NCI-H1417 treated with DMSO at 0.1 percent for 48 hours (cell line): Measurements from ENCODE around the gene ENPP1.

Experiments
- DNase-seq: peaks from one replicate; lab custom pipeline; 2025; lab: John Stamatoyannopoulos, UW

The ENPP1 gene

GRCh38 chr6:131807644-131808459 is at the start of gene ENPP1:
TSS of gene ENPP1 (plus strand) at chr6:131808020. CDS start at chr6:131808036, 16 bp downstream.
- DNase-seq, result peak; percentile 29

GRCh38 chr6:131758920-131759319 is 48.9 kb upstream of the ENPP1 start:
- no peak for DNase-seq

- DNase-seq, result no peak
Measured at GRCh38 chr6:131761060-131761761, 46.6 kb upstream of the ENPP1 start.

- no peak for DNase-seq
Measured at GRCh38 chr6:131761762-131762067, 46.1 kb upstream of the ENPP1 start.

- DNase-seq, result no peak
Measured at GRCh38 chr6:131762984-131763383, 44.8 kb upstream of the ENPP1 start.

GRCh38 chr6:131763749-131764148 is 44.1 kb upstream of the ENPP1 start:
- DNase-seq, result no peak

- no peak for DNase-seq
Measured at GRCh38 chr6:131764350-131764749, 43.5 kb upstream of the ENPP1 start.

GRCh38 chr6:131765081-131765803 is 42.6 kb upstream of the ENPP1 start:
- DNase-seq, result no peak

- DNase-seq, result no peak
Measured at GRCh38 chr6:131765804-131766135, 42.0 kb upstream of the ENPP1 start.

- DNase-seq, result no peak
Measured at GRCh38 chr6:131766631-131767030, 41.2 kb upstream of the ENPP1 start.

GRCh38 chr6:131768964-131769363 is 38.9 kb upstream of the ENPP1 start:
- DNase-seq, result no peak

GRCh38 chr6:131769385-131770141 is 38.3 kb upstream of the ENPP1 start:
- no peak for DNase-seq

GRCh38 chr6:131770776-131771175 is 37.0 kb upstream of the ENPP1 start:
- DNase-seq, result no peak

GRCh38 chr6:131773284-131773950 is 34.4 kb upstream of the ENPP1 start:
- no peak for DNase-seq

- no peak for DNase-seq
Measured at GRCh38 chr6:131775886-131776285, 31.9 kb upstream of the ENPP1 start.

- no peak for DNase-seq
Measured at GRCh38 chr6:131776985-131777384, 30.8 kb upstream of the ENPP1 start.

GRCh38 chr6:131778169-131778568 is 29.7 kb upstream of the ENPP1 start:
- no peak for DNase-seq

GRCh38 chr6:131779304-131779703 is 28.5 kb upstream of the ENPP1 start:
- DNase-seq, result no peak

- DNase-seq, result no peak
Measured at GRCh38 chr6:131780600-131780999, 27.2 kb upstream of the ENPP1 start.

GRCh38 chr6:131781687-131782086 is 26.1 kb upstream of the ENPP1 start:
- no peak for DNase-seq

- DNase-seq, result peak; percentile 26
Measured at GRCh38 chr6:131782764-131783163, 25.1 kb upstream of the ENPP1 start.

GRCh38 chr6:131784561-131784960 is 23.3 kb upstream of the ENPP1 start:
- no peak for DNase-seq
